ENCODE data around the gene ITGA1.
A peak's percentile ranks its signal among the peaks of the same experiment; 100 is the strongest.

Gene ITGA1

GRCh38 chr5:52977264-52977897 is 189.7 kb downstream of the ITGA1 start:
- no peak overlapping the region for H3K27ac ChIP-seq
- no peak for TF ChIP-seq CTCF (conservative IDR thresholded peaks at IDR 0.05)

GRCh38 chr5:52981507-52981906 is 193.8 kb downstream of the ITGA1 start:
- TF ChIP-seq CTCF (conservative IDR thresholded peaks at IDR 0.05), result no peak

GRCh38 chr5:52983731-52984636 is 196.3 kb downstream of the ITGA1 start:
- TF ChIP-seq CTCF (conservative IDR thresholded peaks at IDR 0.05), result no peak
- H3K27ac ChIP-seq, result no peak overlapping the region

More at GRCh38 chr5:52981507-52981906, 193.8 kb downstream of the ITGA1 start:
- no peak overlapping the region for H3K27ac ChIP-seq

GRCh38 chr5:52985306-52985705 is 197.6 kb downstream of the ITGA1 start:
- no peak overlapping the region for H3K27ac ChIP-seq
- TF ChIP-seq CTCF (conservative IDR thresholded peaks at IDR 0.05), result no peak

- TF ChIP-seq CTCF (conservative IDR thresholded peaks at IDR 0.05), result no peak
- no peak overlapping the region for H3K27ac ChIP-seq
Measured at GRCh38 chr5:52987711-52988331, 200.1 kb downstream of the ITGA1 start.

GRCh38 chr5:52988335-52989024 is 200.8 kb downstream of the ITGA1 start:
- peak overlapping the region; percentile 62 for H3K27ac ChIP-seq
- TF ChIP-seq CTCF (conservative IDR thresholded peaks at IDR 0.05), result no peak
